ENCODE measurements around the gene FYN.
"Not testable (repeated sequence)": the region's sequence is repeated elsewhere in the genome, so short reads cannot be mapped to it uniquely, and the experiment has no call there.

Gene FYN

GRCh38 chr6:111789598-111789997, 83.7 kb downstream of the FYN start:
- no peak for DNase-seq (ENCODE audit: low spot score)

GRCh38 chr6:111788379-111789276, 84.6 kb downstream of the FYN start:
- no peak for DNase-seq (ENCODE audit: low spot score)

- DNase-seq (ENCODE audit: low spot score), result not testable (repeated sequence)
These were observed 87.1 kb downstream of the FYN start for GRCh38 chr6:111786151-111786550.

GRCh38 chr6:111784433-111784832, 88.8 kb downstream of the FYN start:
- no peak for DNase-seq (ENCODE audit: low spot score)

GRCh38 chr6:111782887-111783466, 90.3 kb downstream of the FYN start:
- DNase-seq (ENCODE audit: low spot score), result no peak

- no peak for DNase-seq (ENCODE audit: low spot score)
These were observed 91.0 kb downstream of the FYN start for GRCh38 chr6:111782192-111782809.

GRCh38 chr6:111781041-111781708, 92.1 kb downstream of the FYN start:
- DNase-seq (ENCODE audit: low spot score), result peak; percentile 67

- no peak for DNase-seq (ENCODE audit: low spot score)
These were observed 92.9 kb downstream of the FYN start for GRCh38 chr6:111780393-111780792.

GRCh38 chr6:111779660-111780059, 93.6 kb downstream of the FYN start:
- DNase-seq (ENCODE audit: low spot score), result no peak

GRCh38 chr6:111779031-111779430, 94.2 kb downstream of the FYN start:
- no peak for DNase-seq (ENCODE audit: low spot score)

GRCh38 chr6:111777357-111777756, 95.9 kb downstream of the FYN start:
- DNase-seq (ENCODE audit: low spot score), result no peak

GRCh38 chr6:111776236-111777221, 96.7 kb downstream of the FYN start:
- no peak for DNase-seq (ENCODE audit: low spot score)

- no peak for DNase-seq (ENCODE audit: low spot score)
These were observed 97.9 kb downstream of the FYN start for GRCh38 chr6:111775145-111775922.

GRCh38 chr6:111774346-111774703, 98.9 kb downstream of the FYN start:
- no peak for DNase-seq (ENCODE audit: low spot score)

- DNase-seq (ENCODE audit: low spot score), result no peak
These were observed 99.5 kb downstream of the FYN start for GRCh38 chr6:111773501-111774345.

- no peak for DNase-seq (ENCODE audit: low spot score)
These were observed 100.9 kb downstream of the FYN start for GRCh38 chr6:111772381-111772780.

GRCh38 chr6:111771629-111772028, 101.6 kb downstream of the FYN start:
- DNase-seq (ENCODE audit: low spot score), result no peak

GRCh38 chr6:111771094-111771432, 102.2 kb downstream of the FYN start:
- no peak for DNase-seq (ENCODE audit: low spot score)

- DNase-seq (ENCODE audit: low spot score), result no peak
These were observed 102.8 kb downstream of the FYN start for GRCh38 chr6:111770263-111771093.
